Fibroblast of lung (primary cell): ENCODE measurements around the gene CHRM4. TPM values are rescaled to one million over a fixed set of nuclear protein-coding genes. Genes with fewer than 3 reads are reported as not detected.
"Not testable (repeated sequence)": the region's sequence is repeated elsewhere in the genome, so short reads cannot be mapped to it uniquely, and the experiment has no call there.

Experiments
- DNase-seq, 2 donors: peaks; one replicate each; pipeline versions ENCODE4 v3.0.0 to v3.0.0-alpha.2; 2010; ENCODE audit warnings: low read depth in 2 of 2
- H2AFZ ChIP-seq: 2 replicates; pipeline ENCODE4 v1.5.1; 2012; ENCODE audit warnings: low read length, control low read depth, inconsistent platforms
- H3K27ac ChIP-seq: 2 replicates; pipeline ENCODE4 v1.5.1; 2011; ENCODE audit warnings: low read length, control low read depth; ENCODE audit not compliant: insufficient read depth
- H3K27me3 ChIP-seq: 2 replicates; pipeline ENCODE4 v1.5.1; 2011; ENCODE audit warnings: mild to moderate bottlenecking, low read length; ENCODE audit not compliant: control insufficient read depth, insufficient read depth
- H3K36me3 ChIP-seq: 2 replicates; pipeline ENCODE4 v1.5.1; 2011; ENCODE audit warnings: low read length; ENCODE audit not compliant: control insufficient read depth, insufficient read depth
- H3K4me1 ChIP-seq: 2 replicates; pipeline ENCODE4 v1.5.1; 2011; ENCODE audit warnings: low read length; ENCODE audit not compliant: control insufficient read depth, insufficient read depth; ENCODE audit errors: extremely low read depth
- H3K4me2 ChIP-seq: 2 replicates; pipeline ENCODE4 v1.5.1; 2011; ENCODE audit warnings: low read length, control low read depth; ENCODE audit not compliant: insufficient read depth; ENCODE audit errors: extremely low read depth
- H3K4me3 ChIP-seq, 4 experiments: fragments of 200-600 bp in 1 of 4; sonication (generic) in 1 of 4; replicated peaks in 1 of 4; 2 replicates each; pipeline ENCODE4 v1.5.1; 2011 to 2016; ENCODE audit warnings: low read length in 4 of 4, low read depth in 3 of 4, mild to moderate bottlenecking in 3 of 4, control low read depth in 2 of 4, inconsistent platforms in 1 of 4, mixed read lengths in 1 of 4; ENCODE audit not compliant: insufficient read depth in 1 of 4; ENCODE audit errors: control extremely low read depth in 1 of 4
- H3K79me2 ChIP-seq: 2 replicates; pipeline ENCODE4 v1.5.1; 2012; ENCODE audit warnings: mild to moderate bottlenecking, low read length, inconsistent platforms; ENCODE audit not compliant: control insufficient read depth, insufficient read depth
- H3K9ac ChIP-seq: 2 replicates; pipeline ENCODE4 v1.5.1; 2011; ENCODE audit warnings: mild to moderate bottlenecking, low read length, control low read depth; ENCODE audit not compliant: insufficient read depth
- H3K9me3 ChIP-seq: 2 replicates; pipeline ENCODE4 v1.5.1; 2012; ENCODE audit warnings: low read depth, low read length; ENCODE audit not compliant: control insufficient read depth, insufficient read depth
- H4K20me1 ChIP-seq: 2 replicates; pipeline ENCODE4 v1.5.1; 2011; ENCODE audit warnings: low read length; ENCODE audit not compliant: control insufficient read depth, insufficient read depth; ENCODE audit errors: extremely low read depth
- CTCF ChIP-seq, 2 donors: IDR thresholded peaks in 1 of 2; conservative IDR thresholded peaks in 1 of 2; 1 replicate in 1 of 2; 2 replicates in 1 of 2; pipeline ENCODE4 v1.5.1; 2011 to 2012; ENCODE audit warnings: low read length in 2 of 2, control low read depth in 1 of 2, inconsistent platforms in 1 of 2, low read depth in 1 of 2, mild to moderate bottlenecking in 1 of 2
- EZH2 ChIP-seq: IDR thresholded peaks from 2 replicates; pipeline ENCODE4 v1.5.1; 2012; ENCODE audit warnings: low read length, control low read depth, mild to moderate bottlenecking; ENCODE audit errors: missing control alignments
- polyA plus RNA-seq, 2 donors: library from polyadenylated mRNA; depleted of rRNA in 1 of 2; stranded (reverse) in 1 of 2; unstranded in 1 of 2; fragments of >200 nt; gene quantifications; 2 replicates each; pipeline ENCODE4 v1.2.1, GENCODE V29; 2011 to 2012; ENCODE audit warnings: missing spikeins in 1 of 2
- total RNA-seq: library from RNA; depleted of rRNA; stranded (reverse); fragments of >200 nt; gene quantifications from 2 replicates; pipeline ENCODE4 v1.2.1, GENCODE V29; 2014

The CHRM4 gene
- total and polyA plus RNA-seq, 2 donors (not counting 1 experiment from before 2014, with no cell fraction given) = 0.05 TPM; not detected in 1

GRCh38 chr11:46373787-46374740, 17.5 kb downstream of the CHRM4 start:
- Histone ChIP-seq H3K9me3 (no peaks in the 10 kb centered on the region), H3K4me1 (peaks cover 2% of the 10 kb centered on the region), H3K4me3 (no peak overlapping the region), H3K9ac (no peak overlapping the region), H3K36me3 (peaks cover 18% of the 10 kb centered on the region), H3K27me3 (no peaks in the 10 kb centered on the region), H4K20me1 (no peaks in the 10 kb centered on the region), H2AFZ (no peak overlapping the region), H3K27ac (no peak overlapping the region), H3K79me2 (no peaks in the 10 kb centered on the region), H3K4me2 (no peak overlapping the region)
- TF ChIP-seq EZH2 (no peak), CTCF (conservative IDR thresholded peaks at IDR 0.05 in 1 of 2, IDR thresholded peaks at IDR 0.05 in 1 of 2; ENCODE audit: low read depth in 1 of 2, low read length in 2 of 2) (no peak)
- DNase-seq = no peak

DNA sequence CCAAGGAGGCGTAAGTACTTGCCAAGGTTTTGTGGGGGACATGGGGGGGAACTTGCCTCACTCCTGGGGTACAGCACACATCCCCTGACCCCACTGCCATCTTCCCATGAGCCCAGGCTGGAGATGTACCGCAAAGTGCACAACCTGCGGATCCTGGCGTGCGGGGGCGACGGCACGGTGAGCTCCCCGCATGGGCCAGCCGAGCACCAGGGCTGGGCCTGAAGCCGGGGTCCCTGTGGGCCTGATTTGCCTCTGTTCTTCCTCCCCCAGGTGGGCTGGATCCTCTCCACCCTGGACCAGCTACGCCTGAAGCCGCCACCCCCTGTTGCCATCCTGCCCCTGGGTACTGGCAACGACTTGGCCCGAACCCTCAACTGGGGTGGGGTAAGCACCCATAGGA, 19.1 kb downstream of the CHRM4 start:
- H2AFZ ChIP-seq, H3K4me1 ChIP-seq, H3K9me3 ChIP-seq, H3K79me2 ChIP-seq, H3K4me3 ChIP-seq, DNase-seq, H3K27me3 ChIP-seq, H3K4me2 ChIP-seq, H3K27ac ChIP-seq, H3K9ac ChIP-seq, H4K20me1 ChIP-seq: not testable (repeated sequence)
- H3K36me3 ChIP-seq = peaks cover 19% of the 10 kb centered on the region

GRCh38 chr11:46372086-46372485, 19.5 kb downstream of the CHRM4 start:
- H3K27ac ChIP-seq = no peak overlapping the region
- no peaks in the 10 kb centered on the region for H4K20me1 ChIP-seq
- no peak overlapping the region for H3K4me2 ChIP-seq
- H2AFZ ChIP-seq = no peak overlapping the region
- no peaks in the 10 kb centered on the region for H3K79me2 ChIP-seq
- TF ChIP-seq EZH2 (no peak), CTCF (conservative IDR thresholded peaks at IDR 0.05 in 1 of 2, IDR thresholded peaks at IDR 0.05 in 1 of 2; ENCODE audit: low read depth in 1 of 2, low read length in 2 of 2) (no peak)
- H3K9ac ChIP-seq = no peak overlapping the region
- no peak for DNase-seq
- H3K4me3 ChIP-seq = no peak overlapping the region
- H3K9me3 ChIP-seq = no peaks in the 10 kb centered on the region
- peaks cover 6% of the 10 kb centered on the region for H3K4me1 ChIP-seq
- H3K27me3 ChIP-seq = no peaks in the 10 kb centered on the region
- H3K36me3 ChIP-seq = peaks cover 19% of the 10 kb centered on the region

GRCh38 chr11:46371262-46371661, 20.3 kb downstream of the CHRM4 start:
- H3K9ac ChIP-seq, DNase-seq, H2AFZ ChIP-seq, H3K27me3 ChIP-seq, H3K4me3 ChIP-seq, H3K79me2 ChIP-seq, H3K9me3 ChIP-seq, H3K27ac ChIP-seq, H3K4me1 ChIP-seq, H4K20me1 ChIP-seq, H3K4me2 ChIP-seq: not testable (repeated sequence)
- peaks cover 14% of the 10 kb centered on the region for H3K36me3 ChIP-seq
